ENCODE results near the gene CLK4. TPM values are rescaled to one million over a fixed set of nuclear protein-coding genes. Genes with fewer than 3 reads are reported as not detected.

CLK4 gene
- total and polyA plus RNA-seq, 2 experiments from 2014 or later = 15.3 to 18.1 TPM

DNA sequence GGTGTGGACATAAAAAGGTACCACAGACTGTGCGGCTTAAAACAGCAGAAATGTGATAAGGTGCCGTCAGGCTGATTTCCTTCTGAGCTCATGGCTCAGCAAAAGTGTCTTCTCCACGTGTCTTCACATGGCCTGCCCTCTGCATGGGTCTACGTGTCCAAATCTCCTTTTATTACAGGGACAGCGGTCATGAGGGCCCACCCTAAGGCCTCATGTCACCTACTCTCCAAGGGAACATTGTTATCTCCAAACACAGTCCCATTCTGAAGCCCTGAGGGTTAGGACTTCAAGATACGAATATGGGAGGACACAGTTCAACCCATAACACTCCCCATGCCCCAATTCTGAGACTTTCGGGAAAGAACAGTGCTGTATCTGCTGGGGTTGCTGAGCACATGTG, 71.8 kb downstream of the CLK4 start (continued):
- TF ChIP-seq, protein P1, sequence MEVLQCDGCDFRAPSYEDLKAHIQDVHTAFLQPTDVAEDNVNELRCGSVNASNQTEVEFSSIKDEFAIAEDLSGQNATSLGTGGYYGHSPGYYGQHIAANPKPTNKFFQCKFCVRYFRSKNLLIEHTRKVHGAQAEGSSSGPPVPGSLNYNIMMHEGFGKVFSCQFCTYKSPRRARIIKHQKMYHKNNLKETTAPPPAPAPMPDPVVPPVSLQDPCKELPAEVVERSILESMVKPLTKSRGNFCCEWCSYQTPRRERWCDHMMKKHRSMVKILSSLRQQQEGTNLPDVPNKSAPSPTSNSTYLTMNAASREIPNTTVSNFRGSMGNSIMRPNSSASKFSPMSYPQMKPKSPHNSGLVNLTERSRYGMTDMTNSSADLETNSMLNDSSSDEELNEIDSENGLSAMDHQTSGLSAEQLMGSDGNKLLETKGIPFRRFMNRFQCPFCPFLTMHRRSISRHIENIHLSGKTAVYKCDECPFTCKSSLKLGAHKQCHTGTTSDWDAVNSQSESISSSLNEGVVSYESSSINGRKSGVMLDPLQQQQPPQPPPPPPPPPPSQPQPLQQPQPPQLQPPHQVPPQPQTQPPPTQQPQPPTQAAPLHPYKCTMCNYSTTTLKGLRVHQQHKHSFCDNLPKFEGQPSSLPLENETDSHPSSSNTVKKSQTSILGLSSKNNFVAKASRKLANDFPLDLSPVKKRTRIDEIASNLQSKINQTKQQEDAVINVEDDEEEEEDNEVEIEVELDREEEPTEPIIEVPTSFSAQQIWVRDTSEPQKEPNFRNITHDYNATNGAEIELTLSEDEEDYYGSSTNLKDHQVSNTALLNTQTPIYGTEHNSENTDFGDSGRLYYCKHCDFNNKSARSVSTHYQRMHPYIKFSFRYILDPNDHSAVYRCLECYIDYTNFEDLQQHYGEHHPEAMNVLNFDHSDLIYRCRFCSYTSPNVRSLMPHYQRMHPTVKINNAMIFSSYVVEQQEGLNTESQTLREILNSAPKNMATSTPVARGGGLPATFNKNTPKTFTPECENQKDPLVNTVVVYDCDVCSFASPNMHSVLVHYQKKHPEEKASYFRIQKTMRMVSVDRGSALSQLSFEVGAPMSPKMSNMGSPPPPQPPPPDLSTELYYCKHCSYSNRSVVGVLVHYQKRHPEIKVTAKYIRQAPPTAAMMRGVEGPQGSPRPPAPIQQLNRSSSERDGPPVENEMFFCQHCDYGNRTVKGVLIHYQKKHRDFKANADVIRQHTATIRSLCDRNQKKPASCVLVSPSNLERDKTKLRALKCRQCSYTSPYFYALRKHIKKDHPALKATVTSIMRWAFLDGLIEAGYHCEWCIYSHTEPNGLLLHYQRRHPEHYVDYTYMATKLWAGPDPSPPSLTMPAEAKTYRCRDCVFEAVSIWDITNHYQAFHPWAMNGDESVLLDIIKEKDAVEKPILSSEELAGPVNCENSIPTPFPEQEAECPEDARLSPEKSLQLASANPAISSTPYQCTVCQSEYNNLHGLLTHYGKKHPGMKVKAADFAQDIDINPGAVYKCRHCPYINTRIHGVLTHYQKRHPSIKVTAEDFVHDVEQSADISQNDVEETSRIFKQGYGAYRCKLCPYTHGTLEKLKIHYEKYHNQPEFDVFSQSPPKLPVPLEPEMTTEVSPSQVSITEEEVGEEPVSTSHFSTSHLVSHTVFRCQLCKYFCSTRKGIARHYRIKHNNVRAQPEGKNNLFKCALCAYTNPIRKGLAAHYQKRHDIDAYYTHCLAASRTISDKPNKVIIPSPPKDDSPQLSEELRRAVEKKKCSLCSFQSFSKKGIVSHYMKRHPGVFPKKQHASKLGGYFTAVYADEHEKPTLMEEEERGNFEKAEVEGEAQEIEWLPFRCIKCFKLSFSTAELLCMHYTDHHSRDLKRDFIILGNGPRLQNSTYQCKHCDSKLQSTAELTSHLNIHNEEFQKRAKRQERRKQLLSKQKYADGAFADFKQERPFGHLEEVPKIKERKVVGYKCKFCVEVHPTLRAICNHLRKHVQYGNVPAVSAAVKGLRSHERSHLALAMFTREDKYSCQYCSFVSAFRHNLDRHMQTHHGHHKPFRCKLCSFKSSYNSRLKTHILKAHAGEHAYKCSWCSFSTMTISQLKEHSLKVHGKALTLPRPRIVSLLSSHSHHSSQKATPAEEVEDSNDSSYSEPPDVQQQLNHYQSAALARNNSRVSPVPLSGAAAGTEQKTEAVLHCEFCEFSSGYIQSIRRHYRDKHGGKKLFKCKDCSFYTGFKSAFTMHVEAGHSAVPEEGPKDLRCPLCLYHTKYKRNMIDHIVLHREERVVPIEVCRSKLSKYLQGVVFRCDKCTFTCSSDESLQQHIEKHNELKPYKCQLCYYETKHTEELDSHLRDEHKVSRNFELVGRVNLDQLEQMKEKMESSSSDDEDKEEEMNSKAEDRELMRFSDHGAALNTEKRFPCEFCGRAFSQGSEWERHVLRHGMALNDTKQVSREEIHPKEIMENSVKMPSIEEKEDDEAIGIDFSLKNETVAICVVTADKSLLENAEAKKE (CRISPR knock-in tag; IDR thresholded peaks at IDR 0.05) = no peak

DNA sequence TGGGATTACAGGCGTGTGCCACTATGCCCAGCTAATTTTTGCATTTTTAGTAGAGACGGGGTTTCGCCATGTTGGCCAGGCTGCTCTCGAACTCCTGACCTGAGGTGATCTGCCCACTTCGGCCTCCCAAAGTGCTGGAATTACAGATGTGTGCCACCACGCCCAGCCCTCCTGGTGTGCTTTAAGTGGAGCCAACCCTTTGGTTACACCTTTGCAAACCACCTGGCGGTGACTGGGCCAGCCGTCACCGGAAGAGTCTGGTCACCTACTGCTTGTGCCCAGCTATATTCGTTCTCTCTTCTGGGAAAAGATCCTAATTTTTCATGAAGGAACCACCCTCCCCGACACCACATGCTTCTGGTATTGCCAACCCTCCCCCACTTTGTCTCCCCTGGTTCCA, 72.5 kb downstream of the CLK4 start:
- ATAC-seq (no peak), DNase-seq (ENCODE audit: low spot score) (no peak)
- H3K4me1 Mint-ChIP-seq = peaks cover 26% of the 10 kb centered on the region
- H3K36me3 Mint-ChIP-seq (ENCODE audit: low read depth) = peaks cover 3% of the 10 kb centered on the region; the same call in 2 of the 3 replicates
- H3K27ac Mint-ChIP-seq = no peak overlapping the region
- no peaks in the 10 kb centered on the region for H3K27me3 ChIP-seq (ENCODE audit: insufficient read depth)
- H3K9me3 Mint-ChIP-seq = no peaks in the 10 kb centered on the region
- no peak overlapping the region for H2AFZ ChIP-seq
- peaks cover 13% of the 10 kb centered on the region for H3K4me1 ChIP-seq (ENCODE audit: insufficient read depth)
- no peaks in the 10 kb centered on the region for H3K36me3 ChIP-seq (ENCODE audit: insufficient read depth)
- H3K4me2 ChIP-seq = no peak overlapping the region
- no peak overlapping the region for H3K4me3 Mint-ChIP-seq
- H3K27ac ChIP-seq (ENCODE audit: low read depth) = no peak overlapping the region
- no peaks in the 10 kb centered on the region; the same call in 1 of the 2 replicates for H3K79me2 ChIP-seq (replicated peaks; ENCODE audit: insufficient read depth)
- no peak overlapping the region for H3K4me3 ChIP-seq
- peaks cover 6% of the 10 kb centered on the region for H3K27me3 Mint-ChIP-seq (ENCODE audit: insufficient read depth, low read depth, poor library complexity)
- H4K20me1 ChIP-seq (replicated peaks; ENCODE audit: insufficient read depth) = no peaks in the 10 kb centered on the region
- H3K9me2 ChIP-seq (ENCODE audit: insufficient read depth) = peaks cover 8% of the 10 kb centered on the region; the same call in 1 of the 2 replicates
- no peaks in the 10 kb centered on the region for H3F3A ChIP-seq (replicated peaks; ENCODE audit: low read depth)
- TF ChIP-seq ZNF114 (CRISPR knock-in tag; IDR thresholded peaks at IDR 0.05) (no peak), STAT1 (IDR thresholded peaks at IDR 0.05; ENCODE audit: unreplicated experiment) (no peak), NANOG (IDR thresholded peaks at IDR 0.05; ENCODE audit: borderline replicate concordance) (no peak), CREB1 (CRISPR knock-in tag; IDR thresholded peaks at IDR 0.05; ENCODE audit: low read depth) (no peak)
- TF ChIP-seq, protein P2, sequence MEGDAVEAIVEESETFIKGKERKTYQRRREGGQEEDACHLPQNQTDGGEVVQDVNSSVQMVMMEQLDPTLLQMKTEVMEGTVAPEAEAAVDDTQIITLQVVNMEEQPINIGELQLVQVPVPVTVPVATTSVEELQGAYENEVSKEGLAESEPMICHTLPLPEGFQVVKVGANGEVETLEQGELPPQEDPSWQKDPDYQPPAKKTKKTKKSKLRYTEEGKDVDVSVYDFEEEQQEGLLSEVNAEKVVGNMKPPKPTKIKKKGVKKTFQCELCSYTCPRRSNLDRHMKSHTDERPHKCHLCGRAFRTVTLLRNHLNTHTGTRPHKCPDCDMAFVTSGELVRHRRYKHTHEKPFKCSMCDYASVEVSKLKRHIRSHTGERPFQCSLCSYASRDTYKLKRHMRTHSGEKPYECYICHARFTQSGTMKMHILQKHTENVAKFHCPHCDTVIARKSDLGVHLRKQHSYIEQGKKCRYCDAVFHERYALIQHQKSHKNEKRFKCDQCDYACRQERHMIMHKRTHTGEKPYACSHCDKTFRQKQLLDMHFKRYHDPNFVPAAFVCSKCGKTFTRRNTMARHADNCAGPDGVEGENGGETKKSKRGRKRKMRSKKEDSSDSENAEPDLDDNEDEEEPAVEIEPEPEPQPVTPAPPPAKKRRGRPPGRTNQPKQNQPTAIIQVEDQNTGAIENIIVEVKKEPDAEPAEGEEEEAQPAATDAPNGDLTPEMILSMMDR (conservative IDR thresholded peaks at IDR 0.05; ENCODE audit: low read depth in 2 of 2) = no peak
- TF ChIP-seq, protein P3, sequence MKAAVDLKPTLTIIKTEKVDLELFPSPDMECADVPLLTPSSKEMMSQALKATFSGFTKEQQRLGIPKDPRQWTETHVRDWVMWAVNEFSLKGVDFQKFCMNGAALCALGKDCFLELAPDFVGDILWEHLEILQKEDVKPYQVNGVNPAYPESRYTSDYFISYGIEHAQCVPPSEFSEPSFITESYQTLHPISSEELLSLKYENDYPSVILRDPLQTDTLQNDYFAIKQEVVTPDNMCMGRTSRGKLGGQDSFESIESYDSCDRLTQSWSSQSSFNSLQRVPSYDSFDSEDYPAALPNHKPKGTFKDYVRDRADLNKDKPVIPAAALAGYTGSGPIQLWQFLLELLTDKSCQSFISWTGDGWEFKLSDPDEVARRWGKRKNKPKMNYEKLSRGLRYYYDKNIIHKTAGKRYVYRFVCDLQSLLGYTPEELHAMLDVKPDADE (IDR thresholded peaks at IDR 0.05) = no peak
- TF ChIP-seq, protein P1 (CRISPR knock-in tag; IDR thresholded peaks at IDR 0.05) = no peak

Measured in GM23338 (cell line).